HEK293 (cell line): ENCODE data around the gene STK16.

Experiments used
- CTCF ChIA-PET: fragments of 350-600 bp; formaldehyde crosslinking; extraction: SDS; loops from one replicate; lab custom pipeline; 2021; ENCODE audit warnings: antibody characterized with exemption; lab: Yijun Ruan, JAX
- POLR2A ChIA-PET: fragments of 300-600 bp; formaldehyde crosslinking; extraction: SDS; loops from one replicate; lab custom pipeline; 2020; ENCODE audit warnings: antibody characterized with exemption, inconsistent platforms; lab: Yijun Ruan, JAX
- H3K27ac ChIP-seq: fragments of 200-500 bp; sonication (Bioruptor generic); 2 replicates; pipeline ENCODE4 v1.5.1; 2014; ENCODE audit warnings: low read depth, low read length, control low read depth, inconsistent platforms; ENCODE audit errors: extremely low read depth
- H3K36me3 ChIP-seq, 2 experiments: fragments of 200-500 bp in 1 of 2; sonication (Bioruptor generic) in 1 of 2; 1 replicate in 1 of 2; 2 replicates in 1 of 2; pipeline ENCODE4 v1.5.1; 2014 to 2017; ENCODE audit warnings: inconsistent platforms in 2 of 2, low read length in 2 of 2; ENCODE audit not compliant: control insufficient read depth in 2 of 2, insufficient read depth in 1 of 2
- H3K4me1 ChIP-seq: fragments of 200-500 bp; sonication (Bioruptor generic); 2 replicates; pipeline ENCODE4 v1.5.1; 2014; ENCODE audit warnings: mild to moderate bottlenecking, low read length, inconsistent platforms; ENCODE audit not compliant: control insufficient read depth, insufficient read depth
- H3K4me3 ChIP-seq: 2 replicates; pipeline ENCODE4 v1.5.1; 2011; ENCODE audit warnings: low read depth, mild to moderate bottlenecking, control low read depth, low read length, moderate library complexity
- H3K9me3 ChIP-seq: fragments of 200-500 bp; sonication (Bioruptor generic); 2 replicates; pipeline ENCODE4 v1.5.1; 2014; ENCODE audit warnings: low read depth, low read length, inconsistent platforms; ENCODE audit not compliant: control insufficient read depth, insufficient read depth
- ZNF138 ChIP-seq: fragments of 450-650 bp; formaldehyde crosslinking; IDR thresholded peaks from 2 replicates; pipeline ENCODE4 v1.5.1; 2016; ENCODE audit warnings: missing biosample characterization, missing genetic modification characterization, borderline replicate concordance
- ZNF302 ChIP-seq: fragments of 450-650 bp; formaldehyde crosslinking; IDR thresholded peaks from 2 replicates; pipeline ENCODE4 v1.5.1; 2016; ENCODE audit warnings: missing biosample characterization, missing genetic modification characterization, low read depth
- ZNF311 ChIP-seq: fragments of 450-650 bp; formaldehyde crosslinking; IDR thresholded peaks from 2 replicates; pipeline ENCODE4 v1.5.1; 2017; ENCODE audit warnings: missing biosample characterization, missing genetic modification characterization, borderline replicate concordance
- ZNF416 ChIP-seq: fragments of 450-650 bp; formaldehyde crosslinking; IDR thresholded peaks from 2 replicates; pipeline ENCODE4 v1.5.1; 2016; ENCODE audit warnings: missing biosample characterization, missing genetic modification characterization
- ZNF501 ChIP-seq: fragments of 450-650 bp; formaldehyde crosslinking; IDR thresholded peaks from 2 replicates; pipeline ENCODE4 v1.5.1; 2016; ENCODE audit warnings: missing biosample characterization, missing genetic modification characterization
- TF ChIP-seq, protein P1 (sequence below): fragments of 450-650 bp; IDR thresholded peaks from 2 replicates; pipeline ENCODE4 v1.5.1; 2018; ENCODE audit warnings: missing biosample characterization, missing genetic modification characterization
- TF ChIP-seq, protein P2 (sequence below): fragments of 450-650 bp; formaldehyde crosslinking; conservative IDR thresholded peaks from 2 replicates; pipeline ENCODE4 v1.5.1; 2016; ENCODE audit warnings: low read depth, missing biosample characterization, missing genetic modification characterization
- TF ChIP-seq, protein P3 (sequence below): fragments of 450-650 bp; formaldehyde crosslinking; IDR thresholded peaks from 2 replicates; pipeline ENCODE4 v1.5.1; 2016; ENCODE audit warnings: missing biosample characterization, missing genetic modification characterization
- TF ChIP-seq, protein P4 (sequence below): fragments of 450-650 bp; formaldehyde crosslinking; conservative IDR thresholded peaks from 2 replicates; pipeline ENCODE4 v1.5.1; 2016; ENCODE audit warnings: low read depth, missing biosample characterization, missing genetic modification characterization
- TF ChIP-seq, protein P5 (sequence below): fragments of 450-650 bp; formaldehyde crosslinking; IDR thresholded peaks from 2 replicates; pipeline ENCODE4 v1.5.1; 2016; ENCODE audit warnings: missing biosample characterization, missing genetic modification characterization, borderline replicate concordance
- TF ChIP-seq, protein P6 (sequence below): fragments of 450-650 bp; formaldehyde crosslinking; IDR thresholded peaks from 2 replicates; pipeline ENCODE4 v1.5.1; 2016; ENCODE audit warnings: missing biosample characterization, missing genetic modification characterization

Gene STK16

DNA sequence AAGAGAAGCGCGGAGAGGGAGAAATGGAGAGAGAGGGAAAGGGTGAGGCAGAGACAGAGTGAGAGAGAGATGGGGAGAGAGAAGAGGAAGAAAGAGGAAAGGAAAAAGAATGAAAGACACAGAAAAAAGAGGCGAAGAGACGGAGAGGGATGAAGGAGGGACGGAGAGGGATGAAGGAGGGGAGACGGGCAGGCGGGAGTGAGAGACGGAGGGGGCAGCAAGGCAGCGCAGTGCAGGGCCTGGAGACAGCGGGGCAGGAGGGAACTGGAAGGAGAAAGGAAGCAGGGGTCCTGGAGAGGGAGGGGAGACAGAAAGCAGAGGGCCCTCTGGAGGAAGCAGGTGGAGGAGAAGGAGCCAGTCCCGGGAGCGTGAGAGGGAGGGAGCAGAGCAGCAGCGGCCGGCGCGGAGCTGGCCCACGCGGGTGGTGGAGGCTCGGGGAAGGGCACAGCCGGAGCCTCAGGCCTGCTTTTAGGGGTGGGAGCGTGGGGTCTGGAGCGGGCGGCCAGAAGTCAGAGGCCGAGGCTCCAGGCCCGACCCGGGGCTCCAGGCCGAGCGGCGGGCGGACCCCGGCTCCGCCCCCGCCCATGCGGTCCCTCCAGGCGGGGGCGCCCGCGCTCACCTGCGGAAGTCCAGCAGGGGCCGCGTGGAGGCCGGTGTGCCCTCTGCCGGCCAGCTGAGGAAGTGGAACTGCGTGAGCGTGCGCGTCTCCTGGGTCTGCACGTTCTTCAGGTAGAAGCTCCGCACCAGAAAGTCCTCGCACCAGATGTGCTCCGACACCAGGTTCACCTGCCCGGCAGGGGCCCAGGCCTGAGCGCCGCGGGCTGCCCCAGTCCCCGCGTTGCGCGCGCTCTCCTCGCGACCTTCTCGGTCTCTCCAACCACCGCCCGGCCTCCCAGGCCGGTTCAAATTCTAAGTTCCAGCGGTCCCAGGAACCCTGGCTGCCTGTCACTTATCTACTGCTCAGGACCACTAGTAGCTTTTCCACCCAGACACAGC lies 49.4 kb downstream of the STK16 start (continued):
- TF ChIP-seq, protein P1, sequence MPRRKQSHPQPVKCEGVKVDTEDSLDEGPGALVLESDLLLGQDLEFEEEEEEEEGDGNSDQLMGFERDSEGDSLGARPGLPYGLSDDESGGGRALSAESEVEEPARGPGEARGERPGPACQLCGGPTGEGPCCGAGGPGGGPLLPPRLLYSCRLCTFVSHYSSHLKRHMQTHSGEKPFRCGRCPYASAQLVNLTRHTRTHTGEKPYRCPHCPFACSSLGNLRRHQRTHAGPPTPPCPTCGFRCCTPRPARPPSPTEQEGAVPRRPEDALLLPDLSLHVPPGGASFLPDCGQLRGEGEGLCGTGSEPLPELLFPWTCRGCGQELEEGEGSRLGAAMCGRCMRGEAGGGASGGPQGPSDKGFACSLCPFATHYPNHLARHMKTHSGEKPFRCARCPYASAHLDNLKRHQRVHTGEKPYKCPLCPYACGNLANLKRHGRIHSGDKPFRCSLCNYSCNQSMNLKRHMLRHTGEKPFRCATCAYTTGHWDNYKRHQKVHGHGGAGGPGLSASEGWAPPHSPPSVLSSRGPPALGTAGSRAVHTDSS (tag by site-specific recombination) = no peak

DNA sequence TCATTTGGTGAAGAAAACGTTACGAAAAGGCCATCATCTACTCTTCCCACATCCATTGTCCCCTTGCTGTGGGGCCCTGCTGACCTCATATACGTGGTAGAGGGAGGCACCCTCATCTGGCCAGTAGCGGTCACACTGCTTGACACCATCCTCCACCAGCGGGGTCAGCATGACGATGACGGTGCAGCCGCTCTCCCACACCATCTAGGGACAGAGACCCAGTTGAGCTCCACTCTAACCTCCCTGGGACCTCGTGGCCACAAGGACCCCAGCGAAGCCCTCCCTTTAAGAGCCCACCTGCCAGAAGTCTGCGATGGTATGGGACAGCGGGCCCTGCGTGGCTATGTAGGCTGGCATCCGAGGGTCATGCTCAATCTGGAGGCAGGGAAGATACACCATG lies 50.9 kb downstream of the STK16 start:
- ChIA-PET CTCF (interaction anchor here (0.6 to 11.6 kb wide), 25 partner anchors 8 to 290 kb away, joined by 3 to 297 read pairs (median 7); partner anchors contain the start of genes ABCB6, ANKZF1, ATG9A and CNPPD1), POLR2A (interaction anchor here (2.1 kb wide), 1 partner anchor 119 kb away, joined by 6 read pairs; the partner anchor contains the start of gene CNPPD1)
- H3K4me1 ChIP-seq = no peaks in the 10 kb centered on the region; the same call in 1 of the 2 replicates
- no peak overlapping the region for H3K4me3 ChIP-seq
- H3K9me3 ChIP-seq = no peaks in the 10 kb centered on the region
- no peaks in the 10 kb centered on the region for H3K36me3 ChIP-seq
- TF ChIP-seq, protein P2, sequence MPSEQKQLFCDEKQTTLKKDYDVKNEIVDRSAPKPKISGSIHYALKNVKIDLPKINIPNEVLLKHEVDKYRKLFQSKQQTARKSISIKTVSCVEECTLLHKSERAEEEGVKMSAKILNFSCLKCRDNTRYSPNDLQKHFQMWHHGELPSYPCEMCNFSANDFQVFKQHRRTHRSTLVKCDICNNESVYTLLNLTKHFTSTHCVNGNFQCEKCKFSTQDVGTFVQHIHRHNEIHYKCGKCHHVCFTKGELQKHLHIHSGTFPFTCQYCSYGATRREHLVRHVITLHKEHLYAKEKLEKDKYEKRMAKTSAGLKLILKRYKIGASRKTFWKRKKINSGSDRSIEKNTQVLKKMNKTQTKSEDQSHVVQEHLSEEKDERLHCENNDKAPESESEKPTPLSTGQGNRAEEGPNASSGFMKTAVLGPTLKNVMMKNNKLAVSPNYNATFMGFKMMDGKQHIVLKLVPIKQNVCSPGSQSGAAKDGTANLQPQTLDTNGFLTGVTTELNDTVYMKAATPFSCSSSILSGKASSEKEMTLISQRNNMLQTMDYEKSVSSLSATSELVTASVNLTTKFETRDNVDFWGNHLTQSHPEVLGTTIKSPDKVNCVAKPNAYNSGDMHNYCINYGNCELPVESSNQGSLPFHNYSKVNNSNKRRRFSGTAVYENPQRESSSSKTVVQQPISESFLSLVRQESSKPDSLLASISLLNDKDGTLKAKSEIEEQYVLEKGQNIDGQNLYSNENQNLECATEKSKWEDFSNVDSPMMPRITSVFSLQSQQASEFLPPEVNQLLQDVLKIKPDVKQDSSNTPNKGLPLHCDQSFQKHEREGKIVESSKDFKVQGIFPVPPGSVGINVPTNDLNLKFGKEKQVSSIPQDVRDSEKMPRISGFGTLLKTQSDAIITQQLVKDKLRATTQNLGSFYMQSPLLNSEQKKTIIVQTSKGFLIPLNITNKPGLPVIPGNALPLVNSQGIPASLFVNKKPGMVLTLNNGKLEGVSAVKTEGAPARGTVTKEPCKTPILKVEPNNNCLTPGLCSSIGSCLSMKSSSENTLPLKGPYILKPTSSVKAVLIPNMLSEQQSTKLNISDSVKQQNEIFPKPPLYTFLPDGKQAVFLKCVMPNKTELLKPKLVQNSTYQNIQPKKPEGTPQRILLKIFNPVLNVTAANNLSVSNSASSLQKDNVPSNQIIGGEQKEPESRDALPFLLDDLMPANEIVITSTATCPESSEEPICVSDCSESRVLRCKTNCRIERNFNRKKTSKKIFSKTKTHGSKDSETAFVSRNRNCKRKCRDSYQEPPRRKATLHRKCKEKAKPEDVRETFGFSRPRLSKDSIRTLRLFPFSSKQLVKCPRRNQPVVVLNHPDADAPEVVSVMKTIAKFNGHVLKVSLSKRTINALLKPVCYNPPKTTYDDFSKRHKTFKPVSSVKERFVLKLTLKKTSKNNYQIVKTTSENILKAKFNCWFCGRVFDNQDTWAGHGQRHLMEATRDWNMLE (tag by site-specific recombination) = no peak
- TF ChIP-seq, protein P3, sequence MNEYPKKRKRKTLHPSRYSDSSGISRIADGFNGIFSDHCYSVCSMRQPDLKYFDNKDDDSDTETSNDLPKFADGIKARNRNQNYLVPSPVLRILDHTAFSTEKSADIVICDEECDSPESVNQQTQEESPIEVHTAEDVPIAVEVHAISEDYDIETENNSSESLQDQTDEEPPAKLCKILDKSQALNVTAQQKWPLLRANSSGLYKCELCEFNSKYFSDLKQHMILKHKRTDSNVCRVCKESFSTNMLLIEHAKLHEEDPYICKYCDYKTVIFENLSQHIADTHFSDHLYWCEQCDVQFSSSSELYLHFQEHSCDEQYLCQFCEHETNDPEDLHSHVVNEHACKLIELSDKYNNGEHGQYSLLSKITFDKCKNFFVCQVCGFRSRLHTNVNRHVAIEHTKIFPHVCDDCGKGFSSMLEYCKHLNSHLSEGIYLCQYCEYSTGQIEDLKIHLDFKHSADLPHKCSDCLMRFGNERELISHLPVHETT (tag by site-specific recombination) = no peak
- TF ChIP-seq, protein P4, sequence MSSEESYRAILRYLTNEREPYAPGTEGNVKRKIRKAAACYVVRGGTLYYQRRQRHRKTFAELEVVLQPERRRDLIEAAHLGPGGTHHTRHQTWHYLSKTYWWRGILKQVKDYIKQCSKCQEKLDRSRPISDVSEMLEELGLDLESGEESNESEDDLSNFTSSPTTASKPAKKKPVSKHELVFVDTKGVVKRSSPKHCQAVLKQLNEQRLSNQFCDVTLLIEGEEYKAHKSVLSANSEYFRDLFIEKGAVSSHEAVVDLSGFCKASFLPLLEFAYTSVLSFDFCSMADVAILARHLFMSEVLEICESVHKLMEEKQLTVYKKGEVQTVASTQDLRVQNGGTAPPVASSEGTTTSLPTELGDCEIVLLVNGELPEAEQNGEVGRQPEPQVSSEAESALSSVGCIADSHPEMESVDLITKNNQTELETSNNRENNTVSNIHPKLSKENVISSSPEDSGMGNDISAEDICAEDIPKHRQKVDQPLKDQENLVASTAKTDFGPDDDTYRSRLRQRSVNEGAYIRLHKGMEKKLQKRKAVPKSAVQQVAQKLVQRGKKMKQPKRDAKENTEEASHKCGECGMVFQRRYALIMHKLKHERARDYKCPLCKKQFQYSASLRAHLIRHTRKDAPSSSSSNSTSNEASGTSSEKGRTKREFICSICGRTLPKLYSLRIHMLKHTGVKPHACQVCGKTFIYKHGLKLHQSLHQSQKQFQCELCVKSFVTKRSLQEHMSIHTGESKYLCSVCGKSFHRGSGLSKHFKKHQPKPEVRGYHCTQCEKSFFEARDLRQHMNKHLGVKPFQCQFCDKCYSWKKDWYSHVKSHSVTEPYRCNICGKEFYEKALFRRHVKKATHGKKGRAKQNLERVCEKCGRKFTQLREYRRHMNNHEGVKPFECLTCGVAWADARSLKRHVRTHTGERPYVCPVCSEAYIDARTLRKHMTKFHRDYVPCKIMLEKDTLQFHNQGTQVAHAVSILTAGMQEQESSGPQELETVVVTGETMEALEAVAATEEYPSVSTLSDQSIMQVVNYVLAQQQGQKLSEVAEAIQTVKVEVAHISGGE (tag by site-specific recombination) = no peak
- TF ChIP-seq ZNF311 (tag by site-specific recombination) (no peak), ZNF416 (tag by site-specific recombination) (no peak), ZNF138 (tag by site-specific recombination) (no peak), ZNF501 (tag by site-specific recombination) (no peak), ZNF302 (tag by site-specific recombination) (no peak)
- TF ChIP-seq, protein P5, sequence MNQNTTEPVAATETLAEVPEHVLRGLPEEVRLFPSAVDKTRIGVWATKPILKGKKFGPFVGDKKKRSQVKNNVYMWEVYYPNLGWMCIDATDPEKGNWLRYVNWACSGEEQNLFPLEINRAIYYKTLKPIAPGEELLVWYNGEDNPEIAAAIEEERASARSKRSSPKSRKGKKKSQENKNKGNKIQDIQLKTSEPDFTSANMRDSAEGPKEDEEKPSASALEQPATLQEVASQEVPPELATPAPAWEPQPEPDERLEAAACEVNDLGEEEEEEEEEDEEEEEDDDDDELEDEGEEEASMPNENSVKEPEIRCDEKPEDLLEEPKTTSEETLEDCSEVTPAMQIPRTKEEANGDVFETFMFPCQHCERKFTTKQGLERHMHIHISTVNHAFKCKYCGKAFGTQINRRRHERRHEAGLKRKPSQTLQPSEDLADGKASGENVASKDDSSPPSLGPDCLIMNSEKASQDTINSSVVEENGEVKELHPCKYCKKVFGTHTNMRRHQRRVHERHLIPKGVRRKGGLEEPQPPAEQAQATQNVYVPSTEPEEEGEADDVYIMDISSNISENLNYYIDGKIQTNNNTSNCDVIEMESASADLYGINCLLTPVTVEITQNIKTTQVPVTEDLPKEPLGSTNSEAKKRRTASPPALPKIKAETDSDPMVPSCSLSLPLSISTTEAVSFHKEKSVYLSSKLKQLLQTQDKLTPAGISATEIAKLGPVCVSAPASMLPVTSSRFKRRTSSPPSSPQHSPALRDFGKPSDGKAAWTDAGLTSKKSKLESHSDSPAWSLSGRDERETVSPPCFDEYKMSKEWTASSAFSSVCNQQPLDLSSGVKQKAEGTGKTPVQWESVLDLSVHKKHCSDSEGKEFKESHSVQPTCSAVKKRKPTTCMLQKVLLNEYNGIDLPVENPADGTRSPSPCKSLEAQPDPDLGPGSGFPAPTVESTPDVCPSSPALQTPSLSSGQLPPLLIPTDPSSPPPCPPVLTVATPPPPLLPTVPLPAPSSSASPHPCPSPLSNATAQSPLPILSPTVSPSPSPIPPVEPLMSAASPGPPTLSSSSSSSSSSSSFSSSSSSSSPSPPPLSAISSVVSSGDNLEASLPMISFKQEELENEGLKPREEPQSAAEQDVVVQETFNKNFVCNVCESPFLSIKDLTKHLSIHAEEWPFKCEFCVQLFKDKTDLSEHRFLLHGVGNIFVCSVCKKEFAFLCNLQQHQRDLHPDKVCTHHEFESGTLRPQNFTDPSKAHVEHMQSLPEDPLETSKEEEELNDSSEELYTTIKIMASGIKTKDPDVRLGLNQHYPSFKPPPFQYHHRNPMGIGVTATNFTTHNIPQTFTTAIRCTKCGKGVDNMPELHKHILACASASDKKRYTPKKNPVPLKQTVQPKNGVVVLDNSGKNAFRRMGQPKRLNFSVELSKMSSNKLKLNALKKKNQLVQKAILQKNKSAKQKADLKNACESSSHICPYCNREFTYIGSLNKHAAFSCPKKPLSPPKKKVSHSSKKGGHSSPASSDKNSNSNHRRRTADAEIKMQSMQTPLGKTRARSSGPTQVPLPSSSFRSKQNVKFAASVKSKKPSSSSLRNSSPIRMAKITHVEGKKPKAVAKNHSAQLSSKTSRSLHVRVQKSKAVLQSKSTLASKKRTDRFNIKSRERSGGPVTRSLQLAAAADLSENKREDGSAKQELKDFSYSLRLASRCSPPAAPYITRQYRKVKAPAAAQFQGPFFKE (tag by site-specific recombination) = no peak
- TF ChIP-seq, protein P6, sequence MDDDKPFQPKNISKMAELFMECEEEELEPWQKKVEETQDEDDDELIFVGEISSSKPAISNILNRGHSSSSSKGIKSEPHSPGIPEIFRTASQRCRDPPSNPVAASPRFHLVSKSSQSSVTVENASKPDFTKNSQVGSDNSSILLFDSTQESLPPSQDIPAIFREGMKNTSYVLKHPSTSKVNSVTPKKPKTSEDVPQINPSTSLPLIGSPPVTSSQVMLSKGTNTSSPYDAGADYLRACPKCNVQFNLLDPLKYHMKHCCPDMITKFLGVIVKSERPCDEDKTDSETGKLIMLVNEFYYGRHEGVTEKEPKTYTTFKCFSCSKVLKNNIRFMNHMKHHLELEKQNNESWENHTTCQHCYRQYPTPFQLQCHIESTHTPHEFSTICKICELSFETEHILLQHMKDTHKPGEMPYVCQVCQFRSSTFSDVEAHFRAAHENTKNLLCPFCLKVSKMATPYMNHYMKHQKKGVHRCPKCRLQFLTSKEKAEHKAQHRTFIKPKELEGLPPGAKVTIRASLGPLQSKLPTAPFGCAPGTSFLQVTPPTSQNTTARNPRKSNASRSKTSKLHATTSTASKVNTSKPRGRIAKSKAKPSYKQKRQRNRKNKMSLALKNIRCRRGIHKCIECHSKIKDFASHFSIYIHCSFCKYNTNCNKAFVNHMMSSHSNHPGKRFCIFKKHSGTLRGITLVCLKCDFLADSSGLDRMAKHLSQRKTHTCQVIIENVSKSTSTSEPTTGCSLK = no peak
- H3K27ac ChIP-seq = no peak overlapping the region
